ENCODE results near the gene POTEF.
"Not testable (repeated sequence)": the region's sequence is repeated elsewhere in the genome, so short reads cannot be mapped to it uniquely, and the experiment has no call there.

POTEF gene

DNA sequence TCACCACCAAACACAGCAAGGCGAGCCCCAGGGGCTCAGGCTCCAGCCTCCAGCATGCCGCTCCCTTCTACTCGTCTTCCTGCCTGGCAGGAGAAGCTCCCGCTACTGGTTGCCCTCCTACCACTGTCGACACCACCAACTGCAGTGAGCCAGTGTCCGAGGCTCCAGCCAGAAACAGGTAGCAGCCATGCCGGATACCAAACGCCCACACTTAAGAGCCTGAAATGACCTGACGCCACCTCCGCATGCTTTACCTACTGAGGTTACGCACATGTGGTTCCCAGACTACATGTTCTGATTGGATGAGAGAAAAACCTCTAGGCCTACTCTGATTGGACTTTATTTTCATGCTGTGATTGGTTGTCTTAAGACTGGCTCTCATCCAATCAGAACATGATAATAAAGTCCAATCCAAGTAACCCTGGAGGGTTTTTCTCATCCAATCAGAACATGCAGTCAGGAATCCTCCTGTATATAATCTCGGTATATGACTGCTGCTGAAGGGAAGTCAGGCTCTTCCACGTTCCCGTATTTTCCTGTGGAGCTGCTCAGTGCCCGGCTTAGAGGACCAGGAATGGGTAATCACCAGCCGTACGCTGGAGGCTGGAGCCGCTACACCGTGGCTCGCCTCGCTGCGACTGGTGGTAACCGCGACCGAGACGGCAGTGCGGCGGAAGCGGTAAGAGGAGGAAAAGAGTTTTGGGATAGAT is at the start of gene POTEF:
POTEF (minus strand) TSS at position 103 of the 710 bp plus-strand sequence. CDS start 8,707 bp downstream, outside the sequence.
- not testable (repeated sequence) for DNase-seq

DNA sequence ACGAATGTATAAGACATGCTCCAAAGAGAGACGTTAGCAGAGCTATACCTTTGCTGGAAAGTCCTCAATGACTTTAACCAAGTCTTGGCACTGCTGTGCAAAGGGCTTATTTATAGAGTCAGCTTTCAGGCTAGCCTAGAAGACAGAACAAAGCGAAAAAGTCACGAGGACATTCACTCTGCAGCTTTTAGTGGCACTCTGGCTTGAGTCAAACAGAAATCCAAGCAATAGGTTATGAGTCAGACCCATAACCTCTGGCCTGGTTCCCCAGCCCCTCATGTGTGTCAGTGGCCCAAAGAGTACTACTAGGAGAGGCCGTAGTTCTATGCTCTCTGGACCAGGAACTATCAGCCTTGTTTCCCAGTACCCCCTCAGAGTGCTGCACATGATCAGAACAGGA is 45.8 kb upstream of the POTEF start:
- not testable (repeated sequence) for DNase-seq

DNA sequence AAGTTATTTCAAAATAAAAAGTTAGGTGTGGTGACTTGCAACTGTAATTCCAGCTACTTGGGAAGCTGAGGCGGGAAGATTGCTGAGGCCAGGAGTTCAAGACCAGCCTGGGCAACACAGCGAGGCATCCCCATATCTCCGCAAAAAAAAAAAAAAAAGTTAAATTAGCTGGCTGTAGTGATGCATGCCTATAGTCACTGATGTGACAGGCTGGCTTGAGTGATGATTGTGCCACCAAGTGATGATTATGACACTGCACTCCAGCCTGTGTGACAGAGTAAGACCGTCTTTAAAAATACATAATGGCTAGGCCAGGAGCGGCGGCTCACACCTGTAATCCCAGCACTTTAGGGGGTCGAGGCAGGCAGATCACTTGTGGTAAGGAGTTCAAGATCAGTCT is 40.9 kb upstream of the POTEF start:
- no peak for DNase-seq

DNA sequence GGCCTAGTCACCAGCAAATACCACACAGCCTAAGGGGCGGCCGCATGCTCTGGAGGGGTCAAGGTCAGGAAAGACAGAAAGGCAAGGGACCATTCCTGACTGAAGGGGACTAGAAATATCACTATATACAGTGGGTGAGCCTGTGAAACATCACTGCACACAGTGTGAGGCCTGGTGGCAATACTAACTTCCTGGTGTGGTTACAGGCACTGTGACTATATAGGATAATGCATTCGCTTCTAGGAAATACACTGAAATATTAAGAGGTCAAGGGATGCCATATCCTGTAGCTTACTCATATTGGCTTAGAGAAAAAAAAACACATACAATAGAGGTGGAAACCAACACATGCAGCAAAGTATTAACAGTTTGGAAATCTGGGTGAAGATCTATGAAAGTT is 40.1 kb upstream of the POTEF start:
- DNase-seq = not testable (repeated sequence)

DNA sequence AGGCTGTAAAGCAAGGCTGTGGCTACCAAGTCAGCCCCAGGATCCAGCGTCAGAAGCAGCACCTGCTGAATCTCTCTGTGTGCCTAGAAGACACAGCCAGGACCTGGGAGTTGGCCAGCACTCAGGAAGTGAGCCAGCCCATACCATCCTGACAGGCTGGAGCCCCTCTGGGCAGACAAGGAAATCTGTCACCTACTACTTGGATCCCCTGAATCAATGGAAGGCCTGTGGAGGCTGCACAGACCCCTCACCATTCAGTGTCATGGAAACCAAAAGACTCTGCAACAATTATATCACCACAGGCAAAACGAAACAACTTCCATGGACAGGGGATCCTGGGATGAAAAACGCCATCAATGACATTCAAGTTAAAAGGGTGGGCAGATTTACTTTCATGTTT is 37.6 kb upstream of the POTEF start:
- DNase-seq = not testable (repeated sequence)

DNA sequence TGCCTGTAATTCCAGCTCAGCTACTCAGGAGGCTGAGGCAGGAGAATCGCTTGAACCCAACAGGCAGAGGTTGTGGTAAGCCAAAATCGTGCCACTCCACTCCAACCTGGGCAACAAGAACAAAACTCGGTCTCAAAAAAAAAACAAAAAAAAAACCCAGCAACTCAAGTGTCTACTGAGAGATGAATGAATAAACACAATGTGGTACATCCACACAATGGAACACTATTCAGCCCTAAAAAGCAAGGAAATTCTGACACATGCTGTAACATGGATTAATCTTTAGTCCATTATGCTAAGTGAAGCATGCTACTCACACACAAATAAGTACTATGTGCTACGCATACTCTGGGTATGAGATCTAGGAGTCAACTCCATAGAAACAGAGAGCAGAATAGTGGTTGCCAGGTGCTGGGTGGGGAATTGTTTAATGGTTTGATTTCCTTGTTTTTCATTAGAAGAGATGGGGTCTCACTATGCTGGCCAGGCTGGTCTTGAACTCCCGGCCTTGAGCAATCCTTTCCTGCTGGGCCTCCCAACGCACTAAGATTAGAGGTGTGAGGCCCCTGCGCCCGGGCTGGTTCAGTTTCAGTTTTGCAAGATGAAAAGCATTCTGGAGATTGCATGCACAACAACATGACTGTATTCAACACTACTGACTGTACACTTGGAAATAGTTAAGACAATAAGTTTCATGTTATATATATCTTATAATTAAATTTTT is 36.4 kb upstream of the POTEF start:
- no peak for DNase-seq

DNA sequence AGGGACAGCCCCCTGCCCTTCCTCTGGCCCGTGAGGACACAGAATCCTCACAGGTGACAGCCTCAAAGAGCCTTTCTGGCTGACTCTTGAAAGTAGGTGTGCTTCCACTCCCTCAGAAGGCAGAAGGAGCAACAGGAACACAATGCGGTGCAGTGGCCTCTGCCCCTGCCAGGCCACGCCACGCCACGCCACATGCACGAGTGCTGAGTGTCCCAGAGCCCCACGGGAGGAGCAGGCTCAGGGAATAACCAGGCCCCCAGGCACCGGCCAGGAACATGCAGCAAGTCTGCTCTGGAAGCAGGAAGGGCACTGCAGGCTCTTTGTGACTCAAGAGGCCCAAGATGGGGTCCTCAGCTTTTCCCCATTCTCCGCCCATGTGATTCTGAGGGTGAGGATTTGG is 33.9 kb upstream of the POTEF start:
- no peak for DNase-seq

DNA sequence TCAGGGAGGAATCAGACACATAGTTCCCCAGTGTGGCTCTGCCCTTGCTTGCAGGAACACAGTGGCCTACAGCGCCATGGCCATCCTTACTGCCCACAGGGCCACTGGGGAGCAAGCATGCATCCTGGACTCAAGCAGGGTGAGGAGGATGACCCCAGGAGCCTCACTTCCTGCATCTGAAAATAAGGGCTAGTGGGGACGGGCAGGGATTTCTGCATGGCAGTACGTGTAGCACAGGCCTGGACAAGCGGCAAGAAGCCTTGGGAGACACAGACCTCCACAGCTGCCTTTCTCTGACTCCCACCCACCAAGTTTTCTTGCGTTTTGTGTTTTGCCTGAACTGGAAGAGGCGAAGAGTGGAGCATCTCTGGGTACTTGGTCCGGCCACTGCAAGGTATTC is 33.5 kb upstream of the POTEF start:
- not testable (repeated sequence) for DNase-seq

DNA sequence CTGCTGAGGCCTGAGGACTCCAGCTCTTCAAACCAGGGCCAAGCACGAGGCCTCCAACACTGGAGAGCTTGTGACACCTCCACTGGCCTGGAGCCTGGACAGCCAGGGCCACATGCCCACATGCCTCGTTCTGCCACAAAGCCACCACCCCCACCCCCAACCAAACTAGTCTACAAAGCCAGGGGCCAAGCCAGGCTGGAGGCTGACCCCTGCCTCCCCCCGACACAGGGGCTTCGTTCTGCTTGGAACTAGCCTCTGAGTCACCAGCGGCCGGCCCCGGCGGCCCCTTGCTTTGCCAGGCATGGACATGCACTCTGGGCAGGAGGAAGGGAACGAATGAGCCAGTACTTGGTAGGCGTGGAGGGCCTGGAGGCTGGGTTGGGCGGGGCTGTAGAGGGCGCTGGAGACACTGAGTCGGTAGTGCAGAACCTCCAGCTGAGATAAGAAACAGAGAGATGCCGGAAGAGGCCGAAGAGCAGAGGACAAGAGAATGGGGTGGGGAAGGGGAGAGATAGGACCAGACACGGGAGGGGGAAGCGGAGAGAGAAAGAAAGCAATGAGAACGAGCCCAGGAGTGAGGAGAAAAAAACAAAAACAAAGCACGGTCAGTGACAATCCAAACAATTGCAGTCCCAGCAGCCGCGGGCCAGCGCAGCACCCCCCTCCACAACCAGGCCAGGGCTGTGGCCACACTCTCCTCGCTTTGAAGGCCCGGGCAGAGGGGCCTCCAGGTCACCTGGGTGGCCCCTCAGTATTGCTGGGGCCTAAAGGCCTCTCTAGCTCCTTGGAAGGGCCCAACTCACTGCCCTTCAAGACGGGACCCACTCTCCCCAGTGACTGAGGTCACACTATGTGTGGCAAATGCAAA is 32.0 kb upstream of the POTEF start:
- DNase-seq = not testable (repeated sequence)

DNA sequence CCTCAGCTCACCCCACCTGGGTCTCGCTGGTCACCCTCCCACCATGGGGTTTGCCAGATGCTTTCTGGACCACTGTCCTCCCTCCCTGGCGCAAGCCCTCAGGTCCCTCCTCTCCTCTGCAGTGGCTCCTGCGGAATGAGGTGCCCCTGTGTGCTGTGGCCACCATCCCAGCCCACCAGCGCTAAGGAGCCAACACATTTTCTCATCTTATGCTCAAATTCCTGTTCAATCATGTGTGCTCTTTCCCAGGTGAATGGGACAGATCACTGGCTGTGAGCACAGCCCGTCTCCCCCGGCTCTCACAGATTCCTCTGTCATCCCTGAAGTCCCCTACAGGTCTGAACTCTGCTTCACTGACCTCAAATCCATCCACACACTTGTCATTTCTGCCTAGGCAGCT is 31.1 kb upstream of the POTEF start:
- DNase-seq = no peak

DNA sequence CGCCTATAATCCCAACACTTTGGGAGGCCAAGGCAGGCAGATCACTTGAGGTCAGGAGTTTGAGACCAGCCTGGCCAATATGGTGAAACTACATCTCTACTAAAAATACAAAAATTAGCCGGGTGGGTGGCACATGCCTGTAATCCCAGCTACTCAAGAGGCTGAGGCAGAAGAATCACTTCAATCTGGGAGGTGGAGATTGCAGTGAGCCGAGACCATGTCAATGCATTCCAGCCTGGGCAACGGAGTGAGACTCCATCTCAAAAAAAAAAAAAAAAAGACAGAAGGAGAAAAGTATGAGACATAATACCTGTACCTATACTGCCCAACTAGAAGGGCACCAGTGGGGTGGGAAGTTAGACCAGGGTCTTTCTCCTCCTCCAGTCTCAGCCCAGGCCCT is 30.4 kb upstream of the POTEF start:
- not testable (repeated sequence) for DNase-seq

DNA sequence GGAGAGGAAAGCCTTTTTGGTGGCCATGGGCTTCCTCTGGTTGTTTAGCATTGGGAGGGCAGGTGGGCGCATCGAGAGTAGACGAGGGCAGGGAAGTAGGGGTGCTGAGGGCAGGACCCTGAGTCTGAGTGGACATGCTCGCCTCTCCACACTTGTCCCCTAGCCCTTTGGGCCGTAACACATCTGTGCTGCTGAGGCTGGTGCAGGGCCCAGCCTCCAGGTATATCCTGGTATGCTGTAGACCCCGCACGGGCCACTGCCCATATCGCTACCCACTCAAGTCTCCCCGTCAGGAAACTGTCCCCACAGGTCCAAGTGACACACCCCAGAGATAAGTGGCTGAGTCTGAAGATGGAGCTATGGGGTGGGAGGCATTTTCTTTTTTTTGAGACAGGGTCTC is 29.6 kb upstream of the POTEF start:
- DNase-seq = no peak

DNA sequence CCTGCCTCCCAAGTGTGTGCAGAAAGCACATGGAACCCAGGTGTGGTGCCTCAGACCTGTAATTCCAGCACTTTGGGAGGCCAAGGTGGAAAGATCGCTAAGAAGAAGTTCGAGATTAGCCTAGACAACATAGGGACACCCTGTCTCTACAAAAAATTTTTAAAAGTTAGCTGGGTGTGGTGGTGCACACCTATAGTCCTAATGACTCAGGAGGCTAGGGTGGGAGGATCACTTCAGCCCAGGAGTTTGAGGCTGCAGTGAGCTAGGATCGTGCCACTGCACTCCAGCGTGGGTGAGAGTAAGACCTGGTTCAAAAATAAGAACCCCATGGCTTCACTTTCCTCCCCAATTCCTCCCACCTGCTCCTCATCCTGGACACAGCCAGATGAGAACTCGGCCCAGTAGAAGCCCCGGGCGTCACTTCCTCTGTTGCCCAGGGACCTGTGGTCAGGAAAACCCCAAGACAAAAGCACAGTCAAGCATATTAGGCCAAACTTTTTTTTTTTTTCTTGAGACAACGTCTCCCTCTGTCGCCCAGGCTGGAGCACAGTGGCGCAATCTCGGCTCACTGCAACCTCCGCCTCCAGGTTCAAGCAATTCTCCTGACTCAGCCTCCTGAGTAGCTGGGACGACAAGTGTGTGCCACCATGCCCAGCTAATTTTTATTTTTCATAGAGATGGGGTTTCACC is 28.9 kb upstream of the POTEF start:
- DNase-seq = not testable (repeated sequence)

DNA sequence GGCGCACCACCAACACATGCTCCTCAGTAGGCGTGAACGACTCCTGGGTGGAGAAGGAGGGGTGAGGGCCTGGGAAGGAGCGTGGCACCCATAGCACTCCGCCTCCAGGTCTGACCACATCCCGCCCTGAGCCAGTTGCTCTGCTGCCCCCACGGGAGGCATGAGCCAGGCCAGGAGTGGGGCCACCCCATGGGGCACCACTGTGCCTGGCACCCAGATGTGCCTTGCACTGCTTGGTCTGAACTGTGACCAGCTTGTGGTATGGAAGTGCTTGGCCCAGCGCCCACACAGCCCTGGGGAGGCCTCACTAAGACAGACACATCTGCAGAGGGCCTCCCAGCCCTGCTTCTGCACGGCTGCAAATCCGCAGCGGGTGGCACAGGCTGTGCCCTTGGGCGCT is 28.3 kb upstream of the POTEF start:
- DNase-seq = not testable (repeated sequence)

DNA sequence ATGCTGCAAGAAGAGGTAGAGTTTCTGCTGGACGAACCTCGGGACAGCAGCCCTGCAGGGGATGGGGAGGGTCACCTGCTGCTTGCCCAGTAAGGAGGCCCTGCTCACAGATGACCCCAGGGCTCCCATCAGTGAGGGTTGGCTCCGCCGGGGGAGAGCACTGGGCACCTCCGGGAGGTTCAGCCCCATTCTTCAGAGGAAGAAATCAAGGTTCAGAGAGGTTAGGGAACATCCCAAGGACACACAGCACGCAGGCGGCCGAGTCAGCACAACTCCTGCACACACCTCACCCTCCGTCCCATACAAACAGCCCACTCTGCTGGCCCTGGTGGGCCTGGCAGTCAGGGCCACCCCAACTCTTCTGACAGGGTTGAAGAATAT is 27.6 kb upstream of the POTEF start:
- no peak for DNase-seq

DNA sequence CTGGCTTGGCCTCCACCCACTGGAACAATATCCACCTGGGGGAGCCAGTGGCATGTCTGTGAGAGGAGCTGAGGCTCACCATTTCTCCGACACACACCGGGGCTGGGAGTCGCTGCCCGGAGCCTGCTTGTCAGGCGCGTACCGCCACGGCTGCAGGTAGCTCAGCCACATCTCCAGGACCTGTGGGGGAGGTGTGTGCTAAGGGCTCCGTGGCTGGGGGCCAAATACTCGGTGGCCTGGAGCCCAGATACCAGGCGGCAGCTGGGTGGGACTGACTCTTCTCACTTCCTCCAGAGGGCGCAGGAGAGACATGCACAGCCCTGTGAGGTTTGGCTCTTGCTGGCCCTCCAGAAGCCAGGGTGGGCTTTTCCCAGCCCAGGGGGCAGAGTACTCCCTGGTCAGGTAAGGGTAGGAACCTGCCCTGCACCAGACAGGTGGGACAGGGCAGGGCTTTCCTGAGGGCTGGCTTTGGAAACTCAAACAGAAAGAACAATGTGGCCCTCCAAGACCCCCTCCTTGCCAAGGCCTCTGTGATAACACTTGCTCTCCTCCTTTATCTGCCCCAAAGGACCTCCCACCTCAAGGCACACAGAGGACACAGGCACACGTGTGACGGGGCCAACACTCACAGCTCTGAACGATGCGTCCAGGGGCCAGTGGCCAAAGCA is 27.1 kb upstream of the POTEF start:
- peak; percentile 37 for DNase-seq

DNA sequence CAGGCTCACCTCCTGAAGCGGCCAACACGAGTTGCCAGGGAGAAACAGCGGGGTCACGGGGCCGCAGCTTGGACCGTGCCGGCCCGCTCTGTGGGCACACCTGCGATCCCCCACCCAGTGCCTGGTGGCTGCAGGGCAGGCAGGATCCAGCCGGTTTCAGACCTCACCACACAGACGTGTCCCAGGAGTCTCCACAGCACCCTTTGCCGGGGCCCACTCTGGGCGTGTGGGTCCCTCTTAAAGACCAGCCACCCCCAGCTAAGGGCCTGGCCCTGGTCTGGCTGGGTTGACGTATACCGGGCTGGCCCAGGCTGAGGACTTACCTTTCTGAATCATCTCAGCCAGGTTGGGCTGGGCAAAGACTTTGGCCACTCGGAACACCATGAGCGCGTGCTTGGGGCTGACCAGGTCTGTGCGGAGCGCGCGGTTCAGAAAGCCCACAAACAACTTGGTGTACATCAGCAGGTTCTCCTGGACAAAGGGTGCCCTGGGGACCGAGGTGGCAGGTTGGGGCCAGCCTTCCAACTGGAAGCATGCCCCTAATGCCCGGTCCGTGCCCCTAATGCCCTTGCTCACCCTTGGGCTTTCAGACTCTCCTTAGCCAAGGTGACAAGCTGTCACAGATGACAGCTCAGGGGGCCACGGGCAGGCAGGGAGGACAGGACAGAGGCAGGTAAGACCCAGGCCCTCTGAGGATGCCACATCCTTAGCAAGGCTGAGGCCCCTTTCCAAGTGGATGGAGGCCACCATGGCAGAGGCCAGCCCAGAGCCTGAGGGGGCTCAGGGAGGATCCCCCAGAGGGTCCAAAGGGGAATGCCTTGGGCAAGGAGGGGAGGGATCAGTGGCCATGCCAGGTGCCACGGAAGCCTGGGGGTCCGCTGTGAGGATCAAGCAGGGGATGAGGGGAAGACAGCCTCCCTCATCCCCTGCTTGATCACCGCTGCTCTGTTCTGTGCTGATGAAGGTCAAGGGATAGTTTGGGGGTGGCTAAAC is 26.0 kb upstream of the POTEF start:
- no peak for DNase-seq

DNA sequence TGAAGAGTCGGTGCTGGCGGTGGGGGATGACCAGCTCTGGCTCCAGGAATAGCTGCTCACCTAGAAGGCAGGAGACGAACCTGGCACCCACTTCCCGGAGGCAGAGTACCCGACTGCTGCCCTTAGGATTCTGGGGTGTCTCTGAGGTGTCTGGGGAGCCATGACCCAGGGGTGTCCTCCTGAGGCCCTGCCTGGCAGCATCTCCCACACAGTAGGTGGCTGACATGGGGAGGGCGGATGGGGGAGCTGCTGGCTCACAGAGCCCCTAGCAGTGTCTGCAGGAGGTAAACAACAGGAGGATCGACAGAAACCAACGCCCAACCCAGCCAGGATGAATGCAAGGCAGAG is 25.4 kb upstream of the POTEF start:
- DNase-seq = not testable (repeated sequence)

DNA sequence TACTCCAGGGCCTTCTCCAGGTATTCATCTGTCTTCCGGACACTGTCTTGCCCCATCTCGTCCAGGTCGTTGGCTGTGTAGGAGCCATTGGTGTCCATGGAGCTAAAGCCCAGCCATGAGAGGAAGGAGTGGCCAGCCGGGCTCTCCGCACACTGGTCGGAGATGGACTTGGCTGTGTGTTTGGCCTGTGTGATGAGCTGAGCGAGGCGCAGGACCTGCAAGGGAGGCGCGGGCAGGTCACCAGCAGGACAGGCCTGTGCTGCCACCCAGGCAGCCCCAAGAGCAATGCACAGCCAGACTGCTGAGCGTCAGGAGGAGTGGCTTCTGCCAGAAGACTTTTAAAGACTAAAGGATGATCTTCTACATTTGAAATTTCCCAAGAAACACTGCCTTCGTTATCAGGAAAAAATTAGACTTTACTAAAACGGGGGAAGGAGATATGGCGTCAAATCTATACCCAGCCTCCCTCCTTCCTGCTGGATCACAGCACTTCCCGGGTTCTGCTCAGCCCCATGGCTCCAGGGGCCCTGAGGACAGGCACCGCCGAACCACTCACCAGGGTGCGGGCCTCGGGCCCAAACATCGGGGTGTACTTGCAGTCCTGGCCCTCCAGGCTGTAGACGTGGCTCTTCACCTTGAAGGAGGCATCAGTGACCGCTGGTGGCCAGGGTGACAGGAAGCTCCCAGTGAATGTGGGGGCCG is 24.9 kb upstream of the POTEF start:
- DNase-seq = not testable (repeated sequence)

DNA sequence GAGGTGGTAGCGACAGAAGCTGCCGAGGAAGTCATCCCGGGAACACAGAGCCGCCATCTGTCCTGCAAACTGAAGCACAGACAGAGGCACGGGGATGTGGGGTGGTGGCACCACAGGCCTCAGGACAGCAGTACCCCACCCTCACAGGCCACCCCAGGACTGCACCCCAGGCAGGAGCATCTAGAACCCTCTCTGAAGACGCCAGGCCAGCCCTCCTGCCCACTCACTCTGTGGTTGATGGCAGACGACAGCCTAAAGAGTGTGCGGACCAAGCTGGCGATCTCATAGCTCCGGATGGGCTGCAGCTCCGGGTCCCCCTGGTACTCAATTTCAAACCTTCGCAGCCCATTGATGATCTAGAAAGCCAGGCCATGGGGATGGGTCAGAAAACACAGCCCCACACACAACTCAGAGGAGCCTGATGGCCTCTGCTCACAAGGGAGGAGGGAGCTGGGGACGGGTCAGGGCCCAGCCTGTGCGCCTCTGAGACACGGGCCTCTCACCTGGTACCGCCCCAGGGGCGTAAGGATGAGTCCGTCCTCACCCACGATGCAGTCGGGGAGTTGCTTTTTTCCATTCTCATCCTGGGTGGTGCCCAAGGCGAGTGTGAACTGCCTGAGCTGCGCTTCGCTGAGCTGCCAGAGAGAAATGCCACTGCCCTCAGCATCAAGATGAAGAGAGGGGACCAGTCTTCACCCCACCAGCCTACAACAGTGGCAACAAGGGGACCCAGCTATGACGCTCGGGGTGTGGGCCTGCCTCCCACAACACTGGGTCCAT is 24.0 kb upstream of the POTEF start:
- DNase-seq = no peak

Measured in eye (tissue), 1 donor.